GM23248 (cell line): ENCODE measurements around the gene CPED1.

Source experiments
- EZH2 ChIP-seq: fragments of 200-600 bp; sonication (generic); IDR thresholded peaks from 2 replicates; pipeline ENCODE4 v1.6.1; 2018; ENCODE audit warnings: antibody characterized with exemption, mild to moderate bottlenecking; ENCODE audit not compliant: insufficient read depth, poor library complexity, severe bottlenecking
- EZH2phosphoT487 ChIP-seq: fragments of 200-600 bp; sonication (generic); IDR thresholded peaks from 2 replicates; pipeline ENCODE4 v1.6.1; 2018; ENCODE audit warnings: antibody characterized with exemption, moderate library complexity, mild to moderate bottlenecking, low read depth; ENCODE audit not compliant: insufficient read depth

- TF ChIP-seq EZH2phosphoT487 = no peak
- no peak for TF ChIP-seq EZH2
These were observed 216.0 kb downstream of the CPED1 start for GRCh38 chr7:121204537-121204936.
